ENCODE measurements around the gene CCDC171.

DNA sequence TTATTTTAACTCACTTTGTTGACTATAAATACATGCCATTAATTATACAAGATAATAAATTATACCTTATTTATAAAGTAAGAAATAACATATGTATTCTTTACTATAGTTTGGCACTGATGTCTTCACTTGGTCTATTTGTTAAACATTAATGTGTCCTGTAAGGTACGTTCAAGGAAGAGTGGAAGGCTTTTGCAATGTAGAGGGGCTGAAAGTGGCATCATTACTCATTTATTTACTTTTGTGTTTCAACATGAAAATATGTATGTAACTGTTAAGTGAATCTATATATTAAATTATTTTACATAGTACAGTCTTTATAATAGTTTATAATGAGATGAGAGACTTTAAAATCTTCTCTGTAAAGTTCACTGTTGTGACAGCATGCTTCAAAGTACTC, 348.7 kb downstream of the CCDC171 start:
- TF ChIP-seq, protein P1, sequence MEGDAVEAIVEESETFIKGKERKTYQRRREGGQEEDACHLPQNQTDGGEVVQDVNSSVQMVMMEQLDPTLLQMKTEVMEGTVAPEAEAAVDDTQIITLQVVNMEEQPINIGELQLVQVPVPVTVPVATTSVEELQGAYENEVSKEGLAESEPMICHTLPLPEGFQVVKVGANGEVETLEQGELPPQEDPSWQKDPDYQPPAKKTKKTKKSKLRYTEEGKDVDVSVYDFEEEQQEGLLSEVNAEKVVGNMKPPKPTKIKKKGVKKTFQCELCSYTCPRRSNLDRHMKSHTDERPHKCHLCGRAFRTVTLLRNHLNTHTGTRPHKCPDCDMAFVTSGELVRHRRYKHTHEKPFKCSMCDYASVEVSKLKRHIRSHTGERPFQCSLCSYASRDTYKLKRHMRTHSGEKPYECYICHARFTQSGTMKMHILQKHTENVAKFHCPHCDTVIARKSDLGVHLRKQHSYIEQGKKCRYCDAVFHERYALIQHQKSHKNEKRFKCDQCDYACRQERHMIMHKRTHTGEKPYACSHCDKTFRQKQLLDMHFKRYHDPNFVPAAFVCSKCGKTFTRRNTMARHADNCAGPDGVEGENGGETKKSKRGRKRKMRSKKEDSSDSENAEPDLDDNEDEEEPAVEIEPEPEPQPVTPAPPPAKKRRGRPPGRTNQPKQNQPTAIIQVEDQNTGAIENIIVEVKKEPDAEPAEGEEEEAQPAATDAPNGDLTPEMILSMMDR (IDR thresholded peaks at IDR 0.05; ENCODE audit: insufficient read depth, low read length): no peak
- TF ChIP-seq POLR2AphosphoS5 (IDR thresholded peaks at IDR 0.05; ENCODE audit: low read depth) (no peak), GABPA (IDR thresholded peaks at IDR 0.05; ENCODE audit: low read depth) (no peak), SPI1 (IDR thresholded peaks at IDR 0.05; ENCODE audit: borderline replicate concordance, low read depth) (no peak)
- TF ChIP-seq, protein P2, sequence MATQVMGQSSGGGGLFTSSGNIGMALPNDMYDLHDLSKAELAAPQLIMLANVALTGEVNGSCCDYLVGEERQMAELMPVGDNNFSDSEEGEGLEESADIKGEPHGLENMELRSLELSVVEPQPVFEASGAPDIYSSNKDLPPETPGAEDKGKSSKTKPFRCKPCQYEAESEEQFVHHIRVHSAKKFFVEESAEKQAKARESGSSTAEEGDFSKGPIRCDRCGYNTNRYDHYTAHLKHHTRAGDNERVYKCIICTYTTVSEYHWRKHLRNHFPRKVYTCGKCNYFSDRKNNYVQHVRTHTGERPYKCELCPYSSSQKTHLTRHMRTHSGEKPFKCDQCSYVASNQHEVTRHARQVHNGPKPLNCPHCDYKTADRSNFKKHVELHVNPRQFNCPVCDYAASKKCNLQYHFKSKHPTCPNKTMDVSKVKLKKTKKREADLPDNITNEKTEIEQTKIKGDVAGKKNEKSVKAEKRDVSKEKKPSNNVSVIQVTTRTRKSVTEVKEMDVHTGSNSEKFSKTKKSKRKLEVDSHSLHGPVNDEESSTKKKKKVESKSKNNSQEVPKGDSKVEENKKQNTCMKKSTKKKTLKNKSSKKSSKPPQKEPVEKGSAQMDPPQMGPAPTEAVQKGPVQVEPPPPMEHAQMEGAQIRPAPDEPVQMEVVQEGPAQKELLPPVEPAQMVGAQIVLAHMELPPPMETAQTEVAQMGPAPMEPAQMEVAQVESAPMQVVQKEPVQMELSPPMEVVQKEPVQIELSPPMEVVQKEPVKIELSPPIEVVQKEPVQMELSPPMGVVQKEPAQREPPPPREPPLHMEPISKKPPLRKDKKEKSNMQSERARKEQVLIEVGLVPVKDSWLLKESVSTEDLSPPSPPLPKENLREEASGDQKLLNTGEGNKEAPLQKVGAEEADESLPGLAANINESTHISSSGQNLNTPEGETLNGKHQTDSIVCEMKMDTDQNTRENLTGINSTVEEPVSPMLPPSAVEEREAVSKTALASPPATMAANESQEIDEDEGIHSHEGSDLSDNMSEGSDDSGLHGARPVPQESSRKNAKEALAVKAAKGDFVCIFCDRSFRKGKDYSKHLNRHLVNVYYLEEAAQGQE (IDR thresholded peaks at IDR 0.05; ENCODE audit: insufficient replicate concordance, low read depth): no peak

Data from HL-60 (cell line).